ENCODE results near the gene SLC25A22. TPM values are rescaled to one million over a fixed set of nuclear protein-coding genes. Genes with fewer than 3 reads are reported as not detected.
A peak's percentile ranks its signal among the peaks of the same experiment; 100 is the strongest.

Gene SLC25A22
- total RNA-seq, 2 experiments from 2014 or later: 45.9 to 49.1 TPM

GRCh38 chr11:813456-814096, 15.5 kb upstream of the SLC25A22 start:
- CTCF ChIA-PET: interaction anchor here (1.2 kb wide), 1 partner anchor 15 kb away, joined by 3 read pairs; no protein-coding TSS in a partner anchor
- POLR2A ChIA-PET: no interaction called here
- Mint-ChIP-seq H3K27me3 (no peaks in the 10 kb centered on the region), H3K4me1 (peaks cover 31% of the 10 kb centered on the region), H3K27ac (no peak overlapping the region), H3K9me3 (no peaks in the 10 kb centered on the region), H3K36me3 (ENCODE audit: low read depth) (peaks cover 23% of the 10 kb centered on the region), H3K4me3 (no peak overlapping the region)
- no peak for DNase-seq

GRCh38 chr11:813072-813455, 15.0 kb upstream of the SLC25A22 start:
- no peaks in the 10 kb centered on the region for H3K9me3 Mint-ChIP-seq
- ChIA-PET POLR2A (no interaction called here), CTCF (no interaction called here)
- H3K27me3 Mint-ChIP-seq: no peaks in the 10 kb centered on the region
- peaks cover 35% of the 10 kb centered on the region for H3K4me1 Mint-ChIP-seq
- H3K4me3 Mint-ChIP-seq: no peak overlapping the region
- no peak overlapping the region for H3K27ac Mint-ChIP-seq
- DNase-seq: no peak
- peaks cover 23% of the 10 kb centered on the region for H3K36me3 Mint-ChIP-seq (ENCODE audit: low read depth)

- Mint-ChIP-seq H3K4me1 (peaks cover 40% of the 10 kb centered on the region), H3K27me3 (no peaks in the 10 kb centered on the region), H3K4me3 (no peak overlapping the region), H3K36me3 (ENCODE audit: low read depth) (peaks cover 26% of the 10 kb centered on the region), H3K27ac (no peak overlapping the region), H3K9me3 (no peaks in the 10 kb centered on the region)
- POLR2A ChIA-PET: no interaction called here
- CTCF ChIA-PET: interaction anchor here (1.0 kb wide), 1 partner anchor 22 kb away, joined by 3 read pairs; no protein-coding TSS in a partner anchor
- no peak for DNase-seq
Measured at GRCh38 chr11:812390-812789, 14.3 kb upstream of the SLC25A22 start.

GRCh38 chr11:811446-812245, 13.6 kb upstream of the SLC25A22 start:
- Mint-ChIP-seq H3K9me3 (no peaks in the 10 kb centered on the region), H3K36me3 (ENCODE audit: low read depth) (peaks cover 26% of the 10 kb centered on the region), H3K4me3 (peak overlapping the region; percentile 90), H3K4me1 (peaks cover 40% of the 10 kb centered on the region), H3K27ac (peak overlapping the region; percentile 87), H3K27me3 (no peaks in the 10 kb centered on the region)
- ChIA-PET CTCF (interaction anchor here (1.0 to 1.1 kb wide), 2 partner anchors 22 to 34 kb away, joined by 3 read pairs; no protein-coding TSS in a partner anchor), POLR2A (no interaction called here)
- no peak for DNase-seq

GRCh38 chr11:810040-810567, 12.0 kb upstream of the SLC25A22 start:
- ChIA-PET CTCF (interaction anchor here (2.0 to 2.2 kb wide), 2 partner anchors 8 to 9 kb away, joined by 6 to 12 read pairs; partner anchors contain the start of gene PNPLA2), POLR2A (interaction anchor here (0.8 kb wide), 1 partner anchor 9 kb away, joined by 3 read pairs; no protein-coding TSS in a partner anchor)
- Mint-ChIP-seq H3K4me3 (peak overlapping the region; percentile 90), H3K36me3 (ENCODE audit: low read depth) (peaks cover 26% of the 10 kb centered on the region), H3K27ac (peak overlapping the region; percentile 98), H3K9me3 (no peaks in the 10 kb centered on the region), H3K4me1 (peaks cover 46% of the 10 kb centered on the region), H3K27me3 (no peaks in the 10 kb centered on the region)
- DNase-seq: no peak

- ChIA-PET POLR2A (interaction anchor here (0.5 to 0.8 kb wide), 2 partner anchors 10 to 505 kb away, joined by 3 to 4 read pairs; no protein-coding TSS in a partner anchor), CTCF (interaction anchor here (1.2 to 2.2 kb wide), 4 partner anchors 8 to 23 kb away, joined by 4 to 12 read pairs (median 5); partner anchors contain the start of gene PNPLA2)
- Mint-ChIP-seq H3K27me3 (no peaks in the 10 kb centered on the region), H3K36me3 (ENCODE audit: low read depth) (peaks cover 26% of the 10 kb centered on the region), H3K27ac (peak within 1 kb of the TSS; percentile 98), H3K9me3 (no peaks in the 10 kb centered on the region), H3K4me1 (peaks cover 46% of the 10 kb centered on the region), H3K4me3 (peak within 1 kb of the TSS; percentile 90)
- peak; percentile 98 for DNase-seq
Measured at GRCh38 chr11:809287-810039, 11.4 kb upstream of the SLC25A22 start, which contains the start of gene RPLP2. RPLP2 (plus strand) TSS chr11:809967; CDS start chr11:810235, 268 bp downstream.

- H3K36me3 Mint-ChIP-seq (ENCODE audit: low read depth): peaks cover 28% of the 10 kb centered on the region
- H3K4me3 Mint-ChIP-seq: peak overlapping the region; percentile 90
- DNase-seq: peak; percentile 40
- H3K4me1 Mint-ChIP-seq: peaks cover 46% of the 10 kb centered on the region
- peak overlapping the region; percentile 98 for H3K27ac Mint-ChIP-seq
- no peaks in the 10 kb centered on the region for H3K27me3 Mint-ChIP-seq
- ChIA-PET POLR2A (no interaction called here), CTCF (interaction anchor here (0.6 to 2.2 kb wide), 7 partner anchors 8 to 25 kb away, joined by 3 to 12 read pairs (median 6); partner anchors contain the start of gene PNPLA2)
- no peaks in the 10 kb centered on the region for H3K9me3 Mint-ChIP-seq
Measured at GRCh38 chr11:808427-809286, 10.6 kb upstream of the SLC25A22 start.

- peak overlapping the region; percentile 81 for H3K4me3 Mint-ChIP-seq
- H3K27ac Mint-ChIP-seq: peak overlapping the region; percentile 79
- H3K36me3 Mint-ChIP-seq (ENCODE audit: low read depth): peaks cover 12% of the 10 kb centered on the region
- DNase-seq: no peak
- H3K27me3 Mint-ChIP-seq: no peaks in the 10 kb centered on the region
- H3K4me1 Mint-ChIP-seq: peaks cover 27% of the 10 kb centered on the region
- no peaks in the 10 kb centered on the region for H3K9me3 Mint-ChIP-seq
- ChIA-PET CTCF (interaction anchor here (1.0 to 1.8 kb wide), 4 partner anchors 13 to 286 kb away, joined by 3 to 7 read pairs (median 4); partner anchors contain the start of genes IRF7 and PNPLA2), POLR2A (no interaction called here)
Measured at GRCh38 chr11:804599-804964, 6.5 kb upstream of the SLC25A22 start.

- Mint-ChIP-seq H3K4me3 (peak overlapping the region; percentile 81), H3K9me3 (no peaks in the 10 kb centered on the region), H3K27ac (peak overlapping the region; percentile 79), H3K4me1 (peaks cover 27% of the 10 kb centered on the region), H3K27me3 (no peaks in the 10 kb centered on the region), H3K36me3 (ENCODE audit: low read depth) (peaks cover 12% of the 10 kb centered on the region)
- no peak for DNase-seq
- ChIA-PET CTCF (interaction anchor here (1.0 to 1.8 kb wide), 5 partner anchors 12 to 285 kb away, joined by 3 to 7 read pairs (median 4); partner anchors contain the start of genes IRF7 and PNPLA2), POLR2A (no interaction called here)
Measured at GRCh38 chr11:803770-804598, 5.9 kb upstream of the SLC25A22 start.

GRCh38 chr11:803467-803742, 5.3 kb upstream of the SLC25A22 start:
- Mint-ChIP-seq H3K4me3 (peak overlapping the region; percentile 81), H3K36me3 (ENCODE audit: low read depth) (peaks cover 12% of the 10 kb centered on the region), H3K4me1 (peaks cover 21% of the 10 kb centered on the region), H3K27me3 (no peaks in the 10 kb centered on the region), H3K9me3 (no peaks in the 10 kb centered on the region), H3K27ac (no peak overlapping the region)
- DNase-seq: no peak
- CTCF ChIA-PET: interaction anchor here (1.3 to 1.8 kb wide), 2 partner anchors 12 to 14 kb away, joined by 4 to 7 read pairs; partner anchors contain the start of gene PNPLA2
- POLR2A ChIA-PET: no interaction called here

Data from activated CD4-positive, alpha-beta T cell treated with anti-CD3 and anti-CD28 coated beads, Interleukin-2, amount 10 ng/mL, durations not matched to agents 7 days and 5 days (primary cell).